ENCODE data around the gene APC.

APC gene

GRCh38 chr5:112737463-112738190 is at the start of gene APC:
Gene APC, plus strand, starts transcription at chr5:112737885. Its CDS starts 17,006 bp downstream, at chr5:112754891.
- ATAC-seq: peak; percentile 99
- TF ChIP-seq ZNF70 (CRISPR knock-in tag; IDR thresholded peaks at IDR 0.05): no peak
- TF ChIP-seq CSDC2 (CRISPR knock-in tag; IDR thresholded peaks at IDR 0.05): no peak
- no peak for TF ChIP-seq PPARA (CRISPR knock-in tag; IDR thresholded peaks at IDR 0.05; ENCODE audit: borderline replicate concordance)
- no peak for TF ChIP-seq ARNTL (CRISPR knock-in tag; IDR thresholded peaks at IDR 0.05; ENCODE audit: borderline replicate concordance, low read depth)
- no peak for TF ChIP-seq TCF4 (CRISPR knock-in tag; IDR thresholded peaks at IDR 0.05; ENCODE audit: borderline replicate concordance)
- no peak for TF ChIP-seq POU6F1 (CRISPR knock-in tag; IDR thresholded peaks at IDR 0.05; ENCODE audit: borderline replicate concordance, low read depth)
- no peak for TF ChIP-seq RARB (CRISPR knock-in tag; IDR thresholded peaks at IDR 0.05)
- TF ChIP-seq, protein P1, sequence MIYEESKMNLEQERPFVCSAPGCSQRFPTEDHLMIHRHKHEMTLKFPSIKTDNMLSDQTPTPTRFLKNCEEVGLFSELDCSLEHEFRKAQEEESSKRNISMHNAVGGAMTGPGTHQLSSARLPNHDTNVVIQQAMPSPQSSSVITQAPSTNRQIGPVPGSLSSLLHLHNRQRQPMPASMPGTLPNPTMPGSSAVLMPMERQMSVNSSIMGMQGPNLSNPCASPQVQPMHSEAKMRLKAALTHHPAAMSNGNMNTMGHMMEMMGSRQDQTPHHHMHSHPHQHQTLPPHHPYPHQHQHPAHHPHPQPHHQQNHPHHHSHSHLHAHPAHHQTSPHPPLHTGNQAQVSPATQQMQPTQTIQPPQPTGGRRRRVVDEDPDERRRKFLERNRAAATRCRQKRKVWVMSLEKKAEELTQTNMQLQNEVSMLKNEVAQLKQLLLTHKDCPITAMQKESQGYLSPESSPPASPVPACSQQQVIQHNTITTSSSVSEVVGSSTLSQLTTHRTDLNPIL (CRISPR knock-in tag; IDR thresholded peaks at IDR 0.05; ENCODE audit: low read depth): no peak
- no peak for TF ChIP-seq SNAI2 (CRISPR knock-in tag; IDR thresholded peaks at IDR 0.05)
- no peak for TF ChIP-seq ZFP3 (CRISPR knock-in tag; IDR thresholded peaks at IDR 0.05)
- TF ChIP-seq ISL1 (CRISPR knock-in tag; IDR thresholded peaks at IDR 0.05): no peak
- TF ChIP-seq, protein P2, sequence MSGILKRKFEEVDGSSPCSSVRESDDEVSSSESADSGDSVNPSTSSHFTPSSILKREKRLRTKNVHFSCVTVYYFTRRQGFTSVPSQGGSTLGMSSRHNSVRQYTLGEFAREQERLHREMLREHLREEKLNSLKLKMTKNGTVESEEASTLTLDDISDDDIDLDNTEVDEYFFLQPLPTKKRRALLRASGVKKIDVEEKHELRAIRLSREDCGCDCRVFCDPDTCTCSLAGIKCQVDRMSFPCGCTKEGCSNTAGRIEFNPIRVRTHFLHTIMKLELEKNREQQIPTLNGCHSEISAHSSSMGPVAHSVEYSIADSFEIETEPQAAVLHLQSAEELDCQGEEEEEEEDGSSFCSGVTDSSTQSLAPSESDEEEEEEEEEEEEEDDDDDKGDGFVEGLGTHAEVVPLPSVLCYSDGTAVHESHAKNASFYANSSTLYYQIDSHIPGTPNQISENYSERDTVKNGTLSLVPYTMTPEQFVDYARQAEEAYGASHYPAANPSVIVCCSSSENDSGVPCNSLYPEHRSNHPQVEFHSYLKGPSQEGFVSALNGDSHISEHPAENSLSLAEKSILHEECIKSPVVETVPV (CRISPR knock-in tag; IDR thresholded peaks at IDR 0.05): no peak
- TF ChIP-seq ZNF8 (CRISPR knock-in tag; IDR thresholded peaks at IDR 0.05): no peak
- TF ChIP-seq TOX (CRISPR knock-in tag; IDR thresholded peaks at IDR 0.05; ENCODE audit: borderline replicate concordance): no peak
- no peak for TF ChIP-seq ZC3H10 (CRISPR knock-in tag; IDR thresholded peaks at IDR 0.05)
- TF ChIP-seq, protein P3, sequence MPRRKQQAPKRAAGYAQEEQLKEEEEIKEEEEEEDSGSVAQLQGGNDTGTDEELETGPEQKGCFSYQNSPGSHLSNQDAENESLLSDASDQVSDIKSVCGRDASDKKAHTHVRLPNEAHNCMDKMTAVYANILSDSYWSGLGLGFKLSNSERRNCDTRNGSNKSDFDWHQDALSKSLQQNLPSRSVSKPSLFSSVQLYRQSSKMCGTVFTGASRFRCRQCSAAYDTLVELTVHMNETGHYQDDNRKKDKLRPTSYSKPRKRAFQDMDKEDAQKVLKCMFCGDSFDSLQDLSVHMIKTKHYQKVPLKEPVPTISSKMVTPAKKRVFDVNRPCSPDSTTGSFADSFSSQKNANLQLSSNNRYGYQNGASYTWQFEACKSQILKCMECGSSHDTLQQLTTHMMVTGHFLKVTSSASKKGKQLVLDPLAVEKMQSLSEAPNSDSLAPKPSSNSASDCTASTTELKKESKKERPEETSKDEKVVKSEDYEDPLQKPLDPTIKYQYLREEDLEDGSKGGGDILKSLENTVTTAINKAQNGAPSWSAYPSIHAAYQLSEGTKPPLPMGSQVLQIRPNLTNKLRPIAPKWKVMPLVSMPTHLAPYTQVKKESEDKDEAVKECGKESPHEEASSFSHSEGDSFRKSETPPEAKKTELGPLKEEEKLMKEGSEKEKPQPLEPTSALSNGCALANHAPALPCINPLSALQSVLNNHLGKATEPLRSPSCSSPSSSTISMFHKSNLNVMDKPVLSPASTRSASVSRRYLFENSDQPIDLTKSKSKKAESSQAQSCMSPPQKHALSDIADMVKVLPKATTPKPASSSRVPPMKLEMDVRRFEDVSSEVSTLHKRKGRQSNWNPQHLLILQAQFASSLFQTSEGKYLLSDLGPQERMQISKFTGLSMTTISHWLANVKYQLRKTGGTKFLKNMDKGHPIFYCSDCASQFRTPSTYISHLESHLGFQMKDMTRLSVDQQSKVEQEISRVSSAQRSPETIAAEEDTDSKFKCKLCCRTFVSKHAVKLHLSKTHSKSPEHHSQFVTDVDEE (CRISPR knock-in tag; IDR thresholded peaks at IDR 0.05): no peak
- no peak for TF ChIP-seq BACH2 (CRISPR knock-in tag; IDR thresholded peaks at IDR 0.05; ENCODE audit: borderline replicate concordance)
- TF ChIP-seq ZNF565 (CRISPR knock-in tag; conservative IDR thresholded peaks at IDR 0.05; ENCODE audit: low read depth): no peak
- no peak for TF ChIP-seq OSR1 (CRISPR knock-in tag; IDR thresholded peaks at IDR 0.05)

GRCh38 chr5:112689155-112689909 is 48.4 kb upstream of the APC start:
- peak; percentile 35 for ATAC-seq
- no peak for TF ChIP-seq TOX (CRISPR knock-in tag; IDR thresholded peaks at IDR 0.05; ENCODE audit: borderline replicate concordance)
- TF ChIP-seq ESRRG (CRISPR knock-in tag; IDR thresholded peaks at IDR 0.05): no peak
- TF ChIP-seq ZC3H10 (CRISPR knock-in tag; IDR thresholded peaks at IDR 0.05): no peak
- no peak for TF ChIP-seq SNAI2 (CRISPR knock-in tag; IDR thresholded peaks at IDR 0.05)
- TF ChIP-seq CSDC2 (CRISPR knock-in tag; IDR thresholded peaks at IDR 0.05): no peak
- TF ChIP-seq PPARA (CRISPR knock-in tag; IDR thresholded peaks at IDR 0.05; ENCODE audit: borderline replicate concordance): no peak
- no peak for TF ChIP-seq PATZ1 (CRISPR knock-in tag; IDR thresholded peaks at IDR 0.05; ENCODE audit: borderline replicate concordance)
- TF ChIP-seq ZNF8 (CRISPR knock-in tag; IDR thresholded peaks at IDR 0.05): no peak

All from SK-N-SH treated with all-trans-retinoic acid at 6 μM for 48 hours (cell line).